Brain pericyte (primary cell): ENCODE data around the gene GADD45GIP1.
A peak's percentile ranks its signal among the peaks of the same experiment; 100 is the strongest.
"Not testable (repeated sequence)": the region's sequence is repeated elsewhere in the genome, so short reads cannot be mapped to it uniquely, and the experiment has no call there.

Experiments used
- DNase-seq: peaks from one replicate; pipeline ENCODE4 v3.0.0-alpha.2; 2012; ENCODE audit warnings: low read depth, low spot score

GADD45GIP1 gene

DNA sequence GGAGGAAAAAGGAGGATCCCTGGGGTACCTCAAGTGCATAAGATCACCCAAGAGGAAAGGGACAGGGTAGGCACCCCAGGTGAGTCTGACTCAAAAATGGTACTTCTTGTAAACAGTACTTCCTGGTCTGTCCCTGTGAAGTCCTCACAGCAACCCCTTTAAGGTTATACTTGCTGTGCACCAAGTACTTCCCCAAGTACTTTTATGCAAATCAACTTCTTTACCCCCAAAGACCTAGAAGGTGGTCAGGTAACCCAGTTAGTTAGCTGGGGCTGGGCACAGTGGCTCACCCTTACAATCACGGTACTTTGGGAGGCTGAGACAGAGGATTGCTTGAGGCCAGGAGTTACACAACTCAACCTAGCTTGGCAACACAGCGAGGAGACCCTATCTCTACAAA is 16.1 kb downstream of the GADD45GIP1 start:
- no peak for DNase-seq

GRCh38 chr19:12939975-12940423 is 17.0 kb downstream of the GADD45GIP1 start:
- no peak for DNase-seq

- no peak for DNase-seq
These were observed 18.0 kb downstream of the GADD45GIP1 start for GRCh38 chr19:12938779-12939601.

- DNase-seq, result peak; percentile 98
These were observed 18.9 kb downstream of the GADD45GIP1 start, which contains the start of gene CALR for GRCh38 chr19:12937927-12938778. Gene CALR (plus strand): TSS chr19:12938609. CDS start chr19:12938680, 71 bp downstream.

- DNase-seq, result no peak
These were observed 19.7 kb downstream of the GADD45GIP1 start for GRCh38 chr19:12937093-12937926.

DNA sequence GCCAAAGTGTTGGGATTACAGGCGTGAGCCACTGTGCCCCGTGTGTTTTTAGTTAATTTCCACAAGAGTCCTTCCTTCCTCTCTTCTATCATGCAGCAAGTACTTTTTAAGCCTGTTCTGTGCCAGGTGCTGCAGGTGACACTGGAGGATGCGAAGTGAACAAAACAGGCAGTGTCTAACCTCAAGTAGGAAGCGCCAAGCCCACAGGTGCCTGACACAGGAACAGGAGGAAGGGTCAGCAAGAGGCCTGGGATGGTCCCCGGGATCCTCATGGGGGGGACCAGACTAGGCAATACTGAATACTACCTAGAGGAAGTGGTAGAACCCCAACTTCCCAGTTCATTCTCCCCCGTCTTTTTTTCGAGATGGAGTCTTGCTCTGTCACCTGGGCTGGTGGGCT is 20.4 kb downstream of the GADD45GIP1 start:
- DNase-seq, result no peak

DNA sequence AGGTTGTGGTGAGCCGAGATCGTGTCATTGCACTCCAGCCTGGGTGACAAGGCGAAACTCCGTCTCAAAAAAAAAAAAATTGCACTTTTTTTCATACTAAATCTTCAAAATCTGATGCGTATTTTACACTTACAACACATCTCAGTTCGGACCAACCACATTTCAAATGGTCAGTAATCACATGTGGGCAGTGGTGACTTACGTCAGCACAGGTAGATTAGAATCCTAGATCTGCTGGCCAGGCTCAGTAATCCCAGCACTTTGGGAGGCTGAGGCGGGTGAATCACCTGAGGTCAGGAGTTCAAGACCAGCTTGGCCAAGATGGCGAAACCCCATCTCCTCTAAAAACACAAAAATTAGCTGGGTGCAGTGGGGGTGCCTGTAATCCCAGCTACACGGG is 22.0 kb downstream of the GADD45GIP1 start:
- DNase-seq, result no peak

GRCh38 chr19:12933287-12934072 is 23.5 kb downstream of the GADD45GIP1 start, which contains the start of gene FARSA:
Gene FARSA (minus strand): TSS chr19:12933711. CDS start chr19:12933696, 15 bp downstream.
- DNase-seq, result no peak

DNA sequence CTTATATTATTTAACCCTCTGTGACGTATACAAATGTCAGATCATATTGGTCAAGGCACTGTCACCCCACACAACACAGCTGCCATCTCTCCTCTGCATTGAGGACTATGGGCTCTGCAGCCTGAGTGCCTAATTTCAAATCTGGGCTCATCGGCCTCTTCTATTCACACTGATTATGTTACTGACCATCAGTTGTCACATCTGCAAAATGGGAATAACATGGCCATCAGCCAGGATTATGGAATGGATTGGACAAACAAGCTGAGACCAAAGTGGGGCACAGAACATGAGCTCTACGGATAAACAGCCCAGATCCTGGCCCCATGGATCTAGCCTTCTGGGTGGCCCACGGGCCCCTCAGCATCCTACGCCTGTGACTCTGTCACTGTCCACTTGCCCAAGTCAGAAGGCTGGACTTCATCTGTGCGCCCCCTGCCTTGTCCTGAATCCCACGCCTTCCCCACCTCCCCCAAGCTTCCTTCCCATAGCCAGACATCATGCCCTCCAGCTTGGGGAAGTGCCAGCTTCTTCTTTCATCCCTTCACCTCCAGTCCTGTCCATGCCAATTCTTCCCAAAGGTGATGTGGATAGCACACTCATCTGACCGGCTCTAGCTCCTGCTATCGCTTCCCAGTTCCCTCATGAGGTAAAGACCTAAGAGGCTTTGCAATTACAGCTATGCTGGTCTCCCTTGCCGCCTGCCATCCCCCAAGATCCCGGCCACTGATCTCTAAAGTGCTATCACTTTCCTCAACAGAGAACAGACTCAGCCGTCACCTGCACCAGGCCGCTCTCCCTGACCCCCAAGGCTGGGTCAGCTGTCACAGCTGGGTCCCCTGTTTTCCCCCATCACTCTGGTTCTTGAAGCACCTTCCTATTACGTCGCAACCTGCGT is 24.4 kb downstream of the GADD45GIP1 start:
- DNase-seq, result no peak

GRCh38 chr19:12930002-12930645 is 26.9 kb downstream of the GADD45GIP1 start:
- no peak for DNase-seq

GRCh38 chr19:12924621-12925310 is 32.3 kb downstream of the GADD45GIP1 start:
- DNase-seq, result no peak

DNA sequence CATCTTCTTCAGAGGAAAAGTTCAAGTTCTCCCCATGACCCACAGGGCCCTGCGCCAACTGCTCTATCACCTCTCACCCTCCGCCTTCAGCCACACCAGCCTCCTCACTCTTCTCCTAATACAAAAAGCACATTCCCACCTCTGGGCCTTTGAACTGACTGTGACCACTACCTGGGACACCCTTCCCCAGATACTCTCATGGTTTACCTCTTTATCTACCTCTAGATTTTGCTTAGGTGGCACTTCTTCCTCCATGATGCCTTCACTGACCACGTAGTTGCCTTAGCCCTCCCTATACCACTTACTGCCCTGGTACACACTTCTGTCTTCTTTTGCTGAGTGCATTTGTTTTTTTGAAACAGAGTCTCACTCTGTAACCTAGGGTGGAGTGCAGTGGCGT is 34.1 kb downstream of the GADD45GIP1 start:
- no peak for DNase-seq

DNA sequence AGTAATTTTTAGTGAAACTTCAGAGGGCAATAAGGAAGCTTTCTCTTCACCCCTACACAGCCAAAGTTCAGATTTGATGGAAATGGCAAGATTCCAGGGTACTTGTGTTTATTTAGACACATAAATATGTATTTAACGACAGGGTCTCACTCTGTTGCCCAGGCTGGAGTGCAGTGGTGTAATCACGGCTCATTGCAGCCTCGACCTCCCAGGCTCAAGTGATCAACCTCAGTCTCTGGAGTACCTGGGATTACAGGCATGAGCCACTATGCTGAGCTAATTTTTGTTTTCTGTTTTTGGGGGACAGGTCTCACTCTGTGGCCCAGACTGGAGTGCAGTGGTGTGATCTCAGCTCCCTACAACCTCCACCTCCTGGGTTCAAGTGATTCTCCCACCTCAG is 36.0 kb downstream of the GADD45GIP1 start:
- no peak for DNase-seq

DNA sequence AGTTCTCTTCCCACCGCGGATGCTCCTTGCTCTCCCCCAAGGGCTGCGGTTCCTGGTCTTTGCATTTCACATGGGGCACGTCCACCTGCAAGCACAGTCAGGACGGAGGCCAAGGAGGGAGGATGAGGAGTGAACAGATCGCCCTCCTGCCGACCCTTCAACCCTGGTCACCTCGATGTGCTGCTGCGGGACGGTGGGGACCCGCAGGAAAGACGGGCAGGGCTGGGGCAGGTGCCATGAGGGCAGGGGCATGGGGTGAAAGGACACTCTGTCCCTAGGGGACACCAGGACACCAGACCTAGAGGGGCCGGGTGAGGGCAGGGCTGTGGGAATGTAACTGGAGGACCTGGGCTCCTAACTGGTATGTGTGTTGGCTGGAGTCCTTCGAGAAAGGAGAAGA is 38.8 kb downstream of the GADD45GIP1 start:
- DNase-seq, result no peak

GRCh38 chr19:12915860-12916259 is 41.2 kb downstream of the GADD45GIP1 start:
- DNase-seq, result not testable (repeated sequence)

- no peak for DNase-seq
These were observed 43.0 kb downstream of the GADD45GIP1 start for GRCh38 chr19:12913851-12914690.

GRCh38 chr19:12913011-12913561 is 43.9 kb downstream of the GADD45GIP1 start:
- no peak for DNase-seq
